ENCODE data around the gene TCOF1. TPM values are rescaled to one million over a fixed set of nuclear protein-coding genes. Genes with fewer than 3 reads are reported as not detected.

The TCOF1 gene
- 10 to 100 TPM in 2 of 3 donors, 1 to 10 TPM in 1; 8.9 to 14.2 (median 13.6) TPM for polyA plus RNA-seq

GRCh38 chr5:150357326-150358260 lies at the start of gene TCOF1:
TSS of gene TCOF1 (plus strand) at chr5:150357697. CDS start at chr5:150357747, 50 bp downstream.
- H3K27ac ChIP-seq (ENCODE audit: low read depth, low read length) = no peak within 1 kb of the TSS
- 0 to 1% (median 0%) methylated on average over 80 to 90 of the region's 90 CpGs for WGBS, 3 donors

- 71 to 78% (median 75%) methylated on average over 7 of the region's 7 CpGs for WGBS, 3 donors
- no peak overlapping the region for H3K27ac ChIP-seq (ENCODE audit: low read depth, low read length)
Observed at GRCh38 chr5:150309101-150309885, 48.2 kb upstream of the TCOF1 start.

- H3K27ac ChIP-seq (ENCODE audit: low read depth, low read length) = no peak overlapping the region
- 71 to 94% (median 79%) methylated on average over 1 of the region's 1 CpG for WGBS, 3 donors
Observed at GRCh38 chr5:150309886-150310239, 47.6 kb upstream of the TCOF1 start.

- no peak overlapping the region for H3K27ac ChIP-seq (ENCODE audit: low read depth, low read length)
- WGBS, 3 donors = 76 to 88% (median 87%) methylated on average over 5 of the region's 5 CpGs
Observed at GRCh38 chr5:150310246-150310645, 47.3 kb upstream of the TCOF1 start.

GRCh38 chr5:150311015-150311692 lies 46.3 kb upstream of the TCOF1 start:
- H3K27ac ChIP-seq (ENCODE audit: low read depth, low read length) = no peak overlapping the region
- 79 to 86% (median 83%) methylated on average over 7 of the region's 7 CpGs for WGBS, 3 donors

- WGBS, 3 donors = 92 to 95% (median 95%) methylated on average over 6 of the region's 6 CpGs
- no peak overlapping the region for H3K27ac ChIP-seq (ENCODE audit: low read depth, low read length)
Observed at GRCh38 chr5:150312518-150312917, 45.0 kb upstream of the TCOF1 start.

- 76 to 88% (median 77%) methylated on average over 6 of the region's 6 CpGs for WGBS, 3 donors
Observed at GRCh38 chr5:150313501-150313900, 44.0 kb upstream of the TCOF1 start.

GRCh38 chr5:150313921-150314716 lies 43.4 kb upstream of the TCOF1 start:
- no peak overlapping the region for H3K27ac ChIP-seq (ENCODE audit: low read depth, low read length)
- WGBS, 3 donors = 49 to 72% (median 63%) methylated on average over 6 of the region's 6 CpGs

More at GRCh38 chr5:150313501-150313900, 44.0 kb upstream of the TCOF1 start:
- no peak overlapping the region for H3K27ac ChIP-seq (ENCODE audit: low read depth, low read length)

GRCh38 chr5:150315245-150315644 lies 42.3 kb upstream of the TCOF1 start:
- 84 to 89% (median 89%) methylated on average over 4 of the region's 4 CpGs for WGBS, 3 donors

GRCh38 chr5:150316320-150316719 lies 41.2 kb upstream of the TCOF1 start:
- 95 to 98% (median 95%) methylated on average over 3 of the region's 3 CpGs for WGBS, 3 donors
- H3K27ac ChIP-seq (ENCODE audit: low read depth, low read length) = no peak overlapping the region

More at GRCh38 chr5:150315245-150315644, 42.3 kb upstream of the TCOF1 start:
- H3K27ac ChIP-seq (ENCODE audit: low read depth, low read length) = no peak overlapping the region

GRCh38 chr5:150317048-150318003 lies 40.2 kb upstream of the TCOF1 start:
- 77 to 83% (median 80%) methylated on average over 11 of the region's 11 CpGs for WGBS, 3 donors

GRCh38 chr5:150318613-150319483 lies 38.6 kb upstream of the TCOF1 start:
- WGBS, 3 donors = 78 to 81% (median 81%) methylated on average over 9 of the region's 9 CpGs
- no peak overlapping the region for H3K27ac ChIP-seq (ENCODE audit: low read depth, low read length)

More at GRCh38 chr5:150317048-150318003, 40.2 kb upstream of the TCOF1 start:
- no peak overlapping the region for H3K27ac ChIP-seq (ENCODE audit: low read depth, low read length)

GRCh38 chr5:150319484-150319790 lies 38.1 kb upstream of the TCOF1 start:
- H3K27ac ChIP-seq (ENCODE audit: low read depth, low read length) = no peak overlapping the region
- WGBS, 3 donors = 93 to 95% (median 93%) methylated on average over 6 of the region's 6 CpGs

GRCh38 chr5:150320044-150320613 lies 37.4 kb upstream of the TCOF1 start:
- 51 to 66% (median 52%) methylated on average over 2 of the region's 2 CpGs for WGBS, 3 donors
- H3K27ac ChIP-seq (ENCODE audit: low read depth, low read length) = no peak overlapping the region

- WGBS, 3 donors = 87 to 94% (median 92%) methylated on average over 1 of the region's 1 CpG
- no peak overlapping the region for H3K27ac ChIP-seq (ENCODE audit: low read depth, low read length)
Observed at GRCh38 chr5:150321211-150321610, 36.3 kb upstream of the TCOF1 start.

- WGBS, 3 donors = 94 to 97% (median 95%) methylated on average over 1 of the region's 1 CpG
- H3K27ac ChIP-seq (ENCODE audit: low read depth, low read length) = no peak overlapping the region
Observed at GRCh38 chr5:150321784-150322183, 35.7 kb upstream of the TCOF1 start.

All from adipose tissue (tissue), 3 donors.